ENCODE data around the gene LGI2.

LGI2 gene

GRCh38 chr4:25033526-25033925 is 2.8 kb upstream of the LGI2 start:
- DNase-seq = no peak
- H3K4me3 ChIP-seq (ENCODE audit: low read depth, low read length) = no peak overlapping the region
- TF ChIP-seq CTCF (IDR thresholded peaks at IDR 0.05; ENCODE audit: low read depth, low read length) = no peak
- no peaks in the 10 kb centered on the region for H3K36me3 ChIP-seq
- no peaks in the 10 kb centered on the region for H3K9me3 ChIP-seq (ENCODE audit: severe bottlenecking)
- no peak overlapping the region for H3K27ac ChIP-seq
- H3K27me3 ChIP-seq (ENCODE audit: insufficient read depth, low read depth, severe bottlenecking) = no peaks in the 10 kb centered on the region

- no peak for DNase-seq
- Histone ChIP-seq H3K27ac (no peak overlapping the region), H3K4me3 (ENCODE audit: low read depth, low read length) (no peak overlapping the region), H3K27me3 (ENCODE audit: insufficient read depth, low read depth, severe bottlenecking) (no peaks in the 10 kb centered on the region), H3K36me3 (no peaks in the 10 kb centered on the region), H3K9me3 (ENCODE audit: severe bottlenecking) (no peaks in the 10 kb centered on the region)
- 0 out of 2 replicates have a peak, but pooled peaks have one; percentile 18 for TF ChIP-seq CTCF (IDR thresholded peaks at IDR 0.05; ENCODE audit: low read depth, low read length)
These were observed 1.4 kb upstream of the LGI2 start for GRCh38 chr4:25032126-25032525.

GRCh38 chr4:25031077-25031621 is 403 bp upstream of the LGI2 start:
- Histone ChIP-seq H3K27ac (peak overlapping the region; percentile 43), H3K27me3 (ENCODE audit: insufficient read depth, low read depth, severe bottlenecking) (no peaks in the 10 kb centered on the region), H3K4me3 (ENCODE audit: low read depth, low read length) (peak overlapping the region; percentile 74), H3K36me3 (peaks cover 5% of the 10 kb centered on the region; the same call in 1 of the 2 replicates), H3K9me3 (ENCODE audit: severe bottlenecking) (no peaks in the 10 kb centered on the region)
- TF ChIP-seq CTCF (IDR thresholded peaks at IDR 0.05; ENCODE audit: low read depth, low read length) = no peak
- DNase-seq = peak; percentile 50

GRCh38 chr4:25029479-25030276 is 1.1 kb downstream of the LGI2 start:
- no peaks in the 10 kb centered on the region for H3K9me3 ChIP-seq (ENCODE audit: severe bottlenecking)
- peaks cover 8% of the 10 kb centered on the region for H3K36me3 ChIP-seq
- H3K27ac ChIP-seq = no peak overlapping the region; the same call in 1 of the 2 replicates
- H3K27me3 ChIP-seq (ENCODE audit: insufficient read depth, low read depth, severe bottlenecking) = no peaks in the 10 kb centered on the region
- TF ChIP-seq CTCF (IDR thresholded peaks at IDR 0.05; ENCODE audit: low read depth, low read length) = no peak
- DNase-seq = no peak
- peak overlapping the region; percentile 65 for H3K4me3 ChIP-seq (ENCODE audit: low read depth, low read length)

- Histone ChIP-seq H3K9me3 (ENCODE audit: severe bottlenecking) (no peaks in the 10 kb centered on the region), H3K27me3 (ENCODE audit: insufficient read depth, low read depth, severe bottlenecking) (no peaks in the 10 kb centered on the region), H3K27ac (no peak overlapping the region; the same call in 1 of the 2 replicates), H3K4me3 (ENCODE audit: low read depth, low read length) (no peak overlapping the region), H3K36me3 (peaks cover 15% of the 10 kb centered on the region)
- TF ChIP-seq CTCF (IDR thresholded peaks at IDR 0.05; ENCODE audit: low read depth, low read length) = no peak
- peak; percentile 27 for DNase-seq
These were observed 1.9 kb downstream of the LGI2 start for GRCh38 chr4:25028851-25029250.

Data from WERI-Rb-1 (cell line).